K562 (cell line): Measurements from ENCODE around the gene FN3K. TPM values are rescaled to one million over a fixed set of nuclear protein-coding genes. Genes with fewer than 3 reads are reported as not detected.

Source experiments
- ETV1 ChIP-seq: fragments of 450-650 bp; conservative IDR thresholded peaks from 2 replicates; pipeline ENCODE4 v1.6.1; 2016; ENCODE audit warnings: missing genetic modification characterization, control low read depth, low read depth, missing compliant biosample characterization
- FOXM1 ChIP-seq, 2 experiments: fragments of 450-650 bp in 1 of 2; sonication (generic) in 1 of 2; formaldehyde crosslinking in 1 of 2; IDR thresholded peaks; 2 replicates each; pipeline versions ENCODE4 v1.6.1 to v1.9.0; 2017 to 2022; ENCODE audit warnings: low read depth in 2 of 2, mild to moderate bottlenecking in 2 of 2, missing genetic modification reagents in 1 of 2, moderate library complexity in 1 of 2
- KAT8 ChIP-seq: fragments of 450-650 bp; IDR thresholded peaks from 2 replicates; pipeline ENCODE4 v1.6.1; 2016; ENCODE audit warnings: low read depth, mild to moderate bottlenecking
- MAFF ChIP-seq: IDR thresholded peaks from 2 replicates; pipeline ENCODE4 v1.6.1; 2012; ENCODE audit warnings: low read length, improper control_type of control experiment
- NCOR1 ChIP-seq: fragments of 450-650 bp; IDR thresholded peaks from 2 replicates; pipeline ENCODE4 v1.6.1; 2016; ENCODE audit warnings: mild to moderate bottlenecking, moderate library complexity
- PCBP1 ChIP-seq: fragments of 200-400 bp; formaldehyde crosslinking; IDR thresholded peaks from 2 replicates; pipeline ENCODE4 v1.6.1; 2018; ENCODE audit warnings: mild to moderate bottlenecking, low read depth, low read length; ENCODE audit not compliant: poor library complexity, severe bottlenecking
- SAFB2 ChIP-seq: fragments of 200-400 bp; formaldehyde crosslinking; IDR thresholded peaks from 2 replicates; pipeline ENCODE4 v1.6.1; 2018; ENCODE audit warnings: borderline replicate concordance, low read length, low read depth, moderate library complexity; ENCODE audit not compliant: severe bottlenecking
- SAP30 ChIP-seq: fragments of 200-600 bp; sonication (generic); IDR thresholded peaks from 2 replicates; pipeline ENCODE4 v1.6.1; 2012; ENCODE audit warnings: borderline replicate concordance, low read depth, mild to moderate bottlenecking, moderate library complexity, low read length, control low read depth, inconsistent platforms; ENCODE audit not compliant: insufficient read depth, poor library complexity, severe bottlenecking
- U2AF2 ChIP-seq: fragments of 200-400 bp; formaldehyde crosslinking; optimal IDR thresholded peaks from 2 replicates; pipeline ENCODE3; 2017; ENCODE audit warnings: low read depth, mild to moderate bottlenecking, low read length
- ZC3H8 ChIP-seq: fragments of 450-650 bp; IDR thresholded peaks from 2 replicates; pipeline ENCODE4 v1.6.1; 2017
- ZNF165 ChIP-seq: fragments of 250-450 bp; sonication (Bioruptor Pico); IDR thresholded peaks from 2 replicates; pipeline ENCODE4 v1.4.0; 2020; ENCODE audit warnings: borderline replicate concordance
- ZNF408 ChIP-seq: fragments of 250-450 bp; sonication (Bioruptor Pico); IDR thresholded peaks from 2 replicates; pipeline ENCODE4 v1.4.0; 2020; ENCODE audit warnings: low read depth, mild to moderate bottlenecking, moderate library complexity
- polyA plus RNA-seq, 8 experiments: library from polyadenylated mRNA; depleted of rRNA in 4 of 8; stranded (reverse) in 5 of 8; unstranded in 3 of 8; fragments of >200 nt; fragmentation: Nextera tagmentation in 2 of 8; fragmentation: Illumina TruSeq in 1 of 8; extraction: Ambion mirVana in 2 of 8; extraction: Trizol in 1 of 8; gene quantifications; 2 replicates each; pipeline versions ENCODE4 v1.2.1 to v1.2.3, GENCODE V29; 2011 to 2014; ENCODE audit warnings: inconsistent platforms in 1 of 8, missing spikeins in 1 of 8
- total RNA-seq, 7 experiments: library from RNA; depleted of rRNA in 6 of 7; stranded (reverse); fragments of >200 nt in 6 of 7; fragmentation: Illumina TruSeq in 2 of 7; extraction: Trizol in 2 of 7; gene quantifications; 2 replicates each; pipeline versions ENCODE4 v1.2.1 to v1.2.3, GENCODE V29; 2011 to 2021; ENCODE audit warnings: low replicate concordance in 1 of 7
- TF ChIP-seq, protein P1 (sequence below), 2 experiments: IDR thresholded peaks; 2 replicates each; pipeline ENCODE4 v1.6.1; 2012; ENCODE audit warnings: improper control_type of control experiment in 2 of 2, low read depth in 2 of 2, low read length in 2 of 2, borderline replicate concordance in 1 of 2
- TF ChIP-seq, protein P2 (sequence below): fragments of 450-650 bp; formaldehyde crosslinking; IDR thresholded peaks from 2 replicates; pipeline ENCODE4 v1.4.0; 2020; ENCODE audit warnings: mild to moderate bottlenecking, moderate library complexity
- TF ChIP-seq, protein P3 (sequence below): sonication (generic); formaldehyde crosslinking; IDR thresholded peaks from 2 replicates; pipeline ENCODE4 v1.4.0; 2020; ENCODE audit warnings: mild to moderate bottlenecking, missing genetic modification reagents
- TF ChIP-seq, protein P4 (sequence below): sonication (generic); formaldehyde crosslinking; IDR thresholded peaks from 2 replicates; pipeline ENCODE4 v1.8.0; 2023; ENCODE audit warnings: mild to moderate bottlenecking, missing genetic modification reagents

The FN3K gene
- total and polyA plus RNA-seq, 9 of the 15 experiments (the other 6 are each of a cell fraction or from before 2014, with no cell fraction given): 0.08 to 22.7 (median 3.8) TPM

DNA sequence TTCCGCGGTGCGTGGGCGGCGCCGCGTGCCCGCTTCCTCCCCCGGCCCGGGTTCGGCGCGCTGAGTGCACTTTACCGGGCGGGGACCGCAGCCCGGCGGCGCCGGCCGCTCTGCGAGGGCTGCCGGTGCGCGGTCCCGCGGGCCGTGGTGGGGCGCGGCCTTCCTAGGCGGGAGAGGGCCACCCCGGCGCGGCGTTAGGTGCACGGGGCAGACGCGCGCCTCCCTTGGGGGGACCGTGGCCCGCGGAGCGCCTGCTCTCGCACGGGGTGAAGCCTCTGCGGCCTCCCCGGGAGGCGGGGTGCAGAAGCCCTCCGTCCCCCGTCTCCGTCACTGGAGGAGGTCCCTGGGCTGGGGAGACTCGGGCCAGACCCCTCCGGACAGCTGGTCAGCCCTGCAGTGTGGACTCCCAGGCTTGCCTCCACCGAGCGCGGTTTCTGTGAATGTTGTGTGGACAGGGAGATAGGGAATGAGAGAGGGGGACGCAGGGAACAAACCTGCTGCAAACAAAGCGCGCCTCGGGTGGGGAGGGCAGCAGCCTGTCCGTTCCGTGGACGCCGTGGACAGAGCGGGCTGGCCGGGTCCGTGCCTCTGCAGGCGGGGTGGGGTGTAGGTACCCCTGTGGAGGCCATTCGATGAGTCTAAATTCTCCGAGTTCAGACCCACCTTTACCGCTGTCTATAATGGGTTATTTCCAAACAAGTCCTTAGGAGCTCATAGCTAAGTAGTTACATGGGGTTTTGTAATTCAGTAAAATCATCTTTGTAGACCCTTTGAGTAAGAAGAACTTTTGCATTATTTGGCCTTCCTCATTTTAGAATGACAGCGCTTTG, 17.2 kb downstream of the FN3K start (continued):
- TF ChIP-seq, protein P1, sequence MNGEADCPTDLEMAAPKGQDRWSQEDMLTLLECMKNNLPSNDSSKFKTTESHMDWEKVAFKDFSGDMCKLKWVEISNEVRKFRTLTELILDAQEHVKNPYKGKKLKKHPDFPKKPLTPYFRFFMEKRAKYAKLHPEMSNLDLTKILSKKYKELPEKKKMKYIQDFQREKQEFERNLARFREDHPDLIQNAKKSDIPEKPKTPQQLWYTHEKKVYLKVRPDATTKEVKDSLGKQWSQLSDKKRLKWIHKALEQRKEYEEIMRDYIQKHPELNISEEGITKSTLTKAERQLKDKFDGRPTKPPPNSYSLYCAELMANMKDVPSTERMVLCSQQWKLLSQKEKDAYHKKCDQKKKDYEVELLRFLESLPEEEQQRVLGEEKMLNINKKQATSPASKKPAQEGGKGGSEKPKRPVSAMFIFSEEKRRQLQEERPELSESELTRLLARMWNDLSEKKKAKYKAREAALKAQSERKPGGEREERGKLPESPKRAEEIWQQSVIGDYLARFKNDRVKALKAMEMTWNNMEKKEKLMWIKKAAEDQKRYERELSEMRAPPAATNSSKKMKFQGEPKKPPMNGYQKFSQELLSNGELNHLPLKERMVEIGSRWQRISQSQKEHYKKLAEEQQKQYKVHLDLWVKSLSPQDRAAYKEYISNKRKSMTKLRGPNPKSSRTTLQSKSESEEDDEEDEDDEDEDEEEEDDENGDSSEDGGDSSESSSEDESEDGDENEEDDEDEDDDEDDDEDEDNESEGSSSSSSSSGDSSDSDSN (IDR thresholded peaks at IDR 0.05; ENCODE audit: borderline replicate concordance in 1 of 2, low read depth in 2 of 2, low read length in 2 of 2): 0 out of 4 replicates have a peak, but pooled peaks of 1 of the 2 experiments have one; percentile 0
- TF ChIP-seq SAP30 (no peak), U2AF2 (no peak), PCBP1 (no peak), ZNF165 (CRISPR knock-in tag) (no peak), ETV1 (tag) (no peak), ZNF408 (no peak), KAT8 (no peak), MAFF (no peak), NCOR1 (no peak), ZC3H8 (no peak), FOXM1 (IDR thresholded peaks at IDR 0.05; ENCODE audit: low read depth) (no peak), FOXM1 (CRISPR knock-in tag; IDR thresholded peaks at IDR 0.05; ENCODE audit: low read depth) (0 out of 2 replicates have a peak, but pooled peaks have one; percentile 22), SAFB2 (no peak)
- TF ChIP-seq, protein P2, sequence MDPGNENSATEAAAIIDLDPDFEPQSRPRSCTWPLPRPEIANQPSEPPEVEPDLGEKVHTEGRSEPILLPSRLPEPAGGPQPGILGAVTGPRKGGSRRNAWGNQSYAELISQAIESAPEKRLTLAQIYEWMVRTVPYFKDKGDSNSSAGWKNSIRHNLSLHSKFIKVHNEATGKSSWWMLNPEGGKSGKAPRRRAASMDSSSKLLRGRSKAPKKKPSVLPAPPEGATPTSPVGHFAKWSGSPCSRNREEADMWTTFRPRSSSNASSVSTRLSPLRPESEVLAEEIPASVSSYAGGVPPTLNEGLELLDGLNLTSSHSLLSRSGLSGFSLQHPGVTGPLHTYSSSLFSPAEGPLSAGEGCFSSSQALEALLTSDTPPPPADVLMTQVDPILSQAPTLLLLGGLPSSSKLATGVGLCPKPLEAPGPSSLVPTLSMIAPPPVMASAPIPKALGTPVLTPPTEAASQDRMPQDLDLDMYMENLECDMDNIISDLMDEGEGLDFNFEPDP: no peak
- TF ChIP-seq, protein P3, sequence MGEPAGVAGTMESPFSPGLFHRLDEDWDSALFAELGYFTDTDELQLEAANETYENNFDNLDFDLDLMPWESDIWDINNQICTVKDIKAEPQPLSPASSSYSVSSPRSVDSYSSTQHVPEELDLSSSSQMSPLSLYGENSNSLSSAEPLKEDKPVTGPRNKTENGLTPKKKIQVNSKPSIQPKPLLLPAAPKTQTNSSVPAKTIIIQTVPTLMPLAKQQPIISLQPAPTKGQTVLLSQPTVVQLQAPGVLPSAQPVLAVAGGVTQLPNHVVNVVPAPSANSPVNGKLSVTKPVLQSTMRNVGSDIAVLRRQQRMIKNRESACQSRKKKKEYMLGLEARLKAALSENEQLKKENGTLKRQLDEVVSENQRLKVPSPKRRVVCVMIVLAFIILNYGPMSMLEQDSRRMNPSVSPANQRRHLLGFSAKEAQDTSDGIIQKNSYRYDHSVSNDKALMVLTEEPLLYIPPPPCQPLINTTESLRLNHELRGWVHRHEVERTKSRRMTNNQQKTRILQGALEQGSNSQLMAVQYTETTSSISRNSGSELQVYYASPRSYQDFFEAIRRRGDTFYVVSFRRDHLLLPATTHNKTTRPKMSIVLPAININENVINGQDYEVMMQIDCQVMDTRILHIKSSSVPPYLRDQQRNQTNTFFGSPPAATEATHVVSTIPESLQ (CRISPR knock-in tag): no peak; the same call in 1 of the 2 replicates
- TF ChIP-seq, protein P4, sequence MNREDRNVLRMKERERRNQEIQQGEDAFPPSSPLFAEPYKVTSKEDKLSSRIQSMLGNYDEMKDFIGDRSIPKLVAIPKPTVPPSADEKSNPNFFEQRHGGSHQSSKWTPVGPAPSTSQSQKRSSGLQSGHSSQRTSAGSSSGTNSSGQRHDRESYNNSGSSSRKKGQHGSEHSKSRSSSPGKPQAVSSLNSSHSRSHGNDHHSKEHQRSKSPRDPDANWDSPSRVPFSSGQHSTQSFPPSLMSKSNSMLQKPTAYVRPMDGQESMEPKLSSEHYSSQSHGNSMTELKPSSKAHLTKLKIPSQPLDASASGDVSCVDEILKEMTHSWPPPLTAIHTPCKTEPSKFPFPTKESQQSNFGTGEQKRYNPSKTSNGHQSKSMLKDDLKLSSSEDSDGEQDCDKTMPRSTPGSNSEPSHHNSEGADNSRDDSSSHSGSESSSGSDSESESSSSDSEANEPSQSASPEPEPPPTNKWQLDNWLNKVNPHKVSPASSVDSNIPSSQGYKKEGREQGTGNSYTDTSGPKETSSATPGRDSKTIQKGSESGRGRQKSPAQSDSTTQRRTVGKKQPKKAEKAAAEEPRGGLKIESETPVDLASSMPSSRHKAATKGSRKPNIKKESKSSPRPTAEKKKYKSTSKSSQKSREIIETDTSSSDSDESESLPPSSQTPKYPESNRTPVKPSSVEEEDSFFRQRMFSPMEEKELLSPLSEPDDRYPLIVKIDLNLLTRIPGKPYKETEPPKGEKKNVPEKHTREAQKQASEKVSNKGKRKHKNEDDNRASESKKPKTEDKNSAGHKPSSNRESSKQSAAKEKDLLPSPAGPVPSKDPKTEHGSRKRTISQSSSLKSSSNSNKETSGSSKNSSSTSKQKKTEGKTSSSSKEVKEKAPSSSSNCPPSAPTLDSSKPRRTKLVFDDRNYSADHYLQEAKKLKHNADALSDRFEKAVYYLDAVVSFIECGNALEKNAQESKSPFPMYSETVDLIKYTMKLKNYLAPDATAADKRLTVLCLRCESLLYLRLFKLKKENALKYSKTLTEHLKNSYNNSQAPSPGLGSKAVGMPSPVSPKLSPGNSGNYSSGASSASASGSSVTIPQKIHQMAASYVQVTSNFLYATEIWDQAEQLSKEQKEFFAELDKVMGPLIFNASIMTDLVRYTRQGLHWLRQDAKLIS (CRISPR knock-in tag): 0 out of 2 replicates have a peak, but pooled peaks have one; percentile 2
